OCI-LY1 (cell line): ENCODE measurements around the gene KITLG.

Experiments used
- H2AFZ ChIP-seq: fragments of 200-600 bp; sonication (generic), shearing (Covaris generic); 2 replicates; pipeline ENCODE4 v1.6.0; 2014; ENCODE audit warnings: antibody characterized with exemption, mild to moderate bottlenecking, low read length
- H3F3A ChIP-seq: fragments of 200-600 bp; sonication (generic), shearing (Covaris generic); 2 replicates; pipeline ENCODE4 v1.6.0; 2014; ENCODE audit warnings: mild to moderate bottlenecking, antibody characterized with exemption, low read length, moderate library complexity; ENCODE audit not compliant: insufficient read depth
- H3K27ac ChIP-seq: fragments of 200-600 bp; sonication (generic); 2 replicates; pipeline ENCODE4 v1.5.1; 2014; ENCODE audit warnings: low read length, mixed run types, mild to moderate bottlenecking, low read depth; ENCODE audit not compliant: poor library complexity, severe bottlenecking
- H3K27me3 ChIP-seq: fragments of 200-600 bp; sonication (generic); 2 replicates; pipeline ENCODE4 v1.6.0; 2014; ENCODE audit warnings: antibody characterized with exemption, mild to moderate bottlenecking, low read length, moderate library complexity; ENCODE audit not compliant: insufficient read depth
- H3K36me3 ChIP-seq: fragments of 200-600 bp; sonication (generic); 2 replicates; pipeline ENCODE4 v1.6.1; 2014; ENCODE audit warnings: mild to moderate bottlenecking, antibody characterized with exemption, low read length, moderate library complexity, mixed read lengths; ENCODE audit not compliant: insufficient read depth
- H3K4me1 ChIP-seq: fragments of 200-600 bp; sonication (generic); 2 replicates; pipeline ENCODE4 v1.5.1; 2014; ENCODE audit warnings: mild to moderate bottlenecking, low read length, moderate library complexity; ENCODE audit not compliant: insufficient read depth, severe bottlenecking
- H3K4me2 ChIP-seq: fragments of 200-600 bp; sonication (generic), shearing (Covaris generic); 2 replicates; pipeline ENCODE4 v1.6.1; 2014; ENCODE audit warnings: low read length
- H3K4me3 ChIP-seq: fragments of 200-600 bp; sonication (generic); 2 replicates; pipeline ENCODE4 v1.5.1; 2014; ENCODE audit warnings: low read length, low read depth, mild to moderate bottlenecking, mixed read lengths; ENCODE audit not compliant: poor library complexity, severe bottlenecking
- H3K79me2 ChIP-seq: fragments of 200-600 bp; shearing (Covaris generic); 2 replicates; pipeline ENCODE4 v1.6.1; 2016; ENCODE audit warnings: mixed run types, low read length, mixed read lengths; ENCODE audit not compliant: insufficient read depth
- H3K9ac ChIP-seq: fragments of 200-600 bp; sonication (generic), shearing (Covaris generic); 2 replicates; pipeline ENCODE4 v1.6.1; 2014; ENCODE audit warnings: mild to moderate bottlenecking, low read length, mixed read lengths
- H3K9me2 ChIP-seq: fragments of 200-600 bp; sonication (generic), shearing (Covaris generic); 2 replicates; pipeline ENCODE4 v1.6.1; 2014; ENCODE audit warnings: low read depth, mild to moderate bottlenecking, low read length, mixed read lengths
- H3K9me3 ChIP-seq: fragments of 200-600 bp; shearing (Covaris generic); 2 replicates; pipeline ENCODE4 v1.6.1; 2014; ENCODE audit warnings: low read length, mixed read lengths
- H4K20me1 ChIP-seq: fragments of 200-600 bp; sonication (generic), shearing (Covaris generic); 2 replicates; pipeline ENCODE4 v1.6.0; 2016; ENCODE audit warnings: mild to moderate bottlenecking, low read length; ENCODE audit not compliant: insufficient read depth
- EZH2 ChIP-seq: fragments of 200-600 bp; sonication (generic), shearing (Covaris generic); IDR thresholded peaks from 2 replicates; pipeline ENCODE4 v1.8.0; 2017; ENCODE audit warnings: borderline replicate concordance, mixed run types, mild to moderate bottlenecking, antibody characterized with exemption, low read length, moderate library complexity, mixed read lengths
- TF ChIP-seq, protein P1 (sequence below): fragments of 200-600 bp; sonication (generic), shearing (Covaris generic); IDR thresholded peaks from 2 replicates; pipeline ENCODE4 v1.5.1; 2017; ENCODE audit warnings: mild to moderate bottlenecking, antibody characterized with exemption, low read length, moderate library complexity, mixed read lengths

The KITLG gene

DNA sequence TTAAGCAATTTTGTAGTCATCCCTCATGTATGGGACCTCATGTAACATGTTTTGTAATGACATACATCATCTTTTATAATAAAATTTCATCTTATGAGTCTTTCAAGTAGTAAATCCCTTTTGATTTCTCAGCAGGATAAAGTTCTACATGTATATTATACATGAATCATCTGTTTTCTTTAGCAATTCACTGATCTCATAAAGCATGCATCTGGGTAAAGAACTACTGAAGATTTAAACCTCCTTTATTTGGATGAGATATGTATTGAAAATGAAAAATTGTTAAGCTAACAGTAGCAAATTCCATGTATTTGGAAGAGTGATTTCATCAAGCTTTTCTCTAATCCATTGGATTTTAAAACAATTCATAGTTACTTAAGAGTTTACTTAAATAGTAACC lies 126.9 kb downstream of the KITLG start:
- H3F3A ChIP-seq = no peaks in the 10 kb centered on the region
- H3K79me2 ChIP-seq = no peaks in the 10 kb centered on the region
- H2AFZ ChIP-seq = no peak overlapping the region
- H3K9ac ChIP-seq = no peak overlapping the region
- H3K4me3 ChIP-seq = no peak overlapping the region
- H3K27ac ChIP-seq = no peak overlapping the region
- H3K27me3 ChIP-seq = no peaks in the 10 kb centered on the region
- TF ChIP-seq, protein P1, sequence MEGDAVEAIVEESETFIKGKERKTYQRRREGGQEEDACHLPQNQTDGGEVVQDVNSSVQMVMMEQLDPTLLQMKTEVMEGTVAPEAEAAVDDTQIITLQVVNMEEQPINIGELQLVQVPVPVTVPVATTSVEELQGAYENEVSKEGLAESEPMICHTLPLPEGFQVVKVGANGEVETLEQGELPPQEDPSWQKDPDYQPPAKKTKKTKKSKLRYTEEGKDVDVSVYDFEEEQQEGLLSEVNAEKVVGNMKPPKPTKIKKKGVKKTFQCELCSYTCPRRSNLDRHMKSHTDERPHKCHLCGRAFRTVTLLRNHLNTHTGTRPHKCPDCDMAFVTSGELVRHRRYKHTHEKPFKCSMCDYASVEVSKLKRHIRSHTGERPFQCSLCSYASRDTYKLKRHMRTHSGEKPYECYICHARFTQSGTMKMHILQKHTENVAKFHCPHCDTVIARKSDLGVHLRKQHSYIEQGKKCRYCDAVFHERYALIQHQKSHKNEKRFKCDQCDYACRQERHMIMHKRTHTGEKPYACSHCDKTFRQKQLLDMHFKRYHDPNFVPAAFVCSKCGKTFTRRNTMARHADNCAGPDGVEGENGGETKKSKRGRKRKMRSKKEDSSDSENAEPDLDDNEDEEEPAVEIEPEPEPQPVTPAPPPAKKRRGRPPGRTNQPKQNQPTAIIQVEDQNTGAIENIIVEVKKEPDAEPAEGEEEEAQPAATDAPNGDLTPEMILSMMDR = no peak
- no peak for TF ChIP-seq EZH2
- no peak overlapping the region for H3K4me2 ChIP-seq
- no peaks in the 10 kb centered on the region for H3K4me1 ChIP-seq
- no peaks in the 10 kb centered on the region for H3K36me3 ChIP-seq
- H3K9me2 ChIP-seq = no peaks in the 10 kb centered on the region
- no peaks in the 10 kb centered on the region for H3K9me3 ChIP-seq
- H4K20me1 ChIP-seq = no peaks in the 10 kb centered on the region

DNA sequence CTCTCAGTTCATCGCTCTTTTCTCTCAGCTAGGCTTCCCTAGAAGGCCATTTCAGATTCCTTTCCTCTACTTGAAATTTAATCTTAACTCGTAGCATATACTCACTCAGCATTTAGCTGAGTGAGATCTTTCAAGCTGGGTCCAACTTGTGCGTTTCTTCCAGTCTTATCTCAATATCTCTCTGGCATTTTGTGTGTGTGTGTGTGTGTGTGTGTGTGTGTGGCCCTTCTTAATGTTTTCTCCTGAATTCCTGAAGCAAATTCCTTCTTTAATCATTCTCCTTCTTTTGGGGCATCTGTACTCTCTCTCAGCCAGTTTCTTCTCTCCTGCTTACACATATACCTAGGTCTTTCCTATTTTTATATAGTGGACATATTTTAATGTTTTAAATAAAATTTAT lies 129.1 kb downstream of the KITLG start:
- Histone ChIP-seq H4K20me1 (no peaks in the 10 kb centered on the region), H3K4me3 (no peak overlapping the region), H2AFZ (no peak overlapping the region)

DNA sequence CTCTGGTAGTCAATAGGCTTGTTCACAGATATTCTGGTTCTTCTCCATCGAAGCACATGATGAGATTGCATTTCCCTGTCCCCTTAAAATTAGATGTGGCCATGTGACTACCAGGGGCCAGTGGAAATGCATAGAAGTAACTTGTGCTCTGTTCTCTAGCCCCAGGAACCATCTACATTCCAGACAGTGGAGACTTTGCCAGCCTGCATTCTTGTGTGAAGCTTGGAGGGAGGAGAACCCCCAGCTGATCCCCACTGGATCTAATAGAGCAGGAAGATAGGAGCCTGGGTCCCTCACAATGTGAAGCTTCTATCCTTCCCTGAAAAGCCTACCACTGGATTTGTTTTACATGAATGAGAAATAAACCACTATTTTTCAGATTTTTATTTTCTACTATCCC lies 130.1 kb downstream of the KITLG start:
- TF ChIP-seq, protein P1 = no peak
- no peak for TF ChIP-seq EZH2
- Histone ChIP-seq H3K4me3 (no peak overlapping the region), H3K27me3 (no peaks in the 10 kb centered on the region), H3K4me2 (no peak overlapping the region), H3K9ac (no peak overlapping the region), H2AFZ (no peak overlapping the region), H3F3A (no peaks in the 10 kb centered on the region), H3K9me3 (no peaks in the 10 kb centered on the region), H4K20me1 (no peaks in the 10 kb centered on the region), H3K27ac (no peak overlapping the region), H3K4me1 (no peaks in the 10 kb centered on the region), H3K79me2 (no peaks in the 10 kb centered on the region), H3K36me3 (no peaks in the 10 kb centered on the region), H3K9me2 (no peaks in the 10 kb centered on the region)

More for the DNA sequence above, 129.1 kb downstream of the KITLG start:
- Histone ChIP-seq H3K4me2 (no peak overlapping the region), H3K79me2 (no peaks in the 10 kb centered on the region), H3K9ac (no peak overlapping the region), H3K9me3 (no peaks in the 10 kb centered on the region), H3K36me3 (no peaks in the 10 kb centered on the region), H3K27ac (no peak overlapping the region), H3F3A (no peaks in the 10 kb centered on the region), H3K4me1 (no peaks in the 10 kb centered on the region), H3K27me3 (no peaks in the 10 kb centered on the region), H3K9me2 (no peaks in the 10 kb centered on the region)
- no peak for TF ChIP-seq EZH2
- TF ChIP-seq, protein P1 = no peak
